ENCODE data around the gene PPP1CC.

GRCh38 chr12:110679201-110679600 is 63.5 kb downstream of the PPP1CC start:
- TF ChIP-seq, protein P1, sequence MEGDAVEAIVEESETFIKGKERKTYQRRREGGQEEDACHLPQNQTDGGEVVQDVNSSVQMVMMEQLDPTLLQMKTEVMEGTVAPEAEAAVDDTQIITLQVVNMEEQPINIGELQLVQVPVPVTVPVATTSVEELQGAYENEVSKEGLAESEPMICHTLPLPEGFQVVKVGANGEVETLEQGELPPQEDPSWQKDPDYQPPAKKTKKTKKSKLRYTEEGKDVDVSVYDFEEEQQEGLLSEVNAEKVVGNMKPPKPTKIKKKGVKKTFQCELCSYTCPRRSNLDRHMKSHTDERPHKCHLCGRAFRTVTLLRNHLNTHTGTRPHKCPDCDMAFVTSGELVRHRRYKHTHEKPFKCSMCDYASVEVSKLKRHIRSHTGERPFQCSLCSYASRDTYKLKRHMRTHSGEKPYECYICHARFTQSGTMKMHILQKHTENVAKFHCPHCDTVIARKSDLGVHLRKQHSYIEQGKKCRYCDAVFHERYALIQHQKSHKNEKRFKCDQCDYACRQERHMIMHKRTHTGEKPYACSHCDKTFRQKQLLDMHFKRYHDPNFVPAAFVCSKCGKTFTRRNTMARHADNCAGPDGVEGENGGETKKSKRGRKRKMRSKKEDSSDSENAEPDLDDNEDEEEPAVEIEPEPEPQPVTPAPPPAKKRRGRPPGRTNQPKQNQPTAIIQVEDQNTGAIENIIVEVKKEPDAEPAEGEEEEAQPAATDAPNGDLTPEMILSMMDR (IDR thresholded peaks at IDR 0.05), result no peak
- no peak for TF ChIP-seq POLR2A (IDR thresholded peaks at IDR 0.05)

Data from body of pancreas (tissue), 4 donors.